M059J (cell line): ENCODE measurements around the gene CD2. TPM values are rescaled to one million over a fixed set of nuclear protein-coding genes. Genes with fewer than 3 reads are reported as not detected.
A peak's percentile ranks its signal among the peaks of the same experiment; 100 is the strongest.
"Not testable (repeated sequence)": the region's sequence is repeated elsewhere in the genome, so short reads cannot be mapped to it uniquely, and the experiment has no call there.

Experiments
- DNase-seq: peaks from one replicate; pipeline ENCODE4 v3.0.0-alpha.2; 2012; ENCODE audit warnings: low read depth
- total RNA-seq: library from RNA; depleted of rRNA; stranded (reverse); fragments of >200 nt; shearing (Covaris generic); gene quantifications from 2 replicates; pipeline ENCODE4 v1.2.3, GENCODE V29; 2014

The CD2 gene
- total RNA-seq, 1 experiment from 2014 or later = not detected

DNA sequence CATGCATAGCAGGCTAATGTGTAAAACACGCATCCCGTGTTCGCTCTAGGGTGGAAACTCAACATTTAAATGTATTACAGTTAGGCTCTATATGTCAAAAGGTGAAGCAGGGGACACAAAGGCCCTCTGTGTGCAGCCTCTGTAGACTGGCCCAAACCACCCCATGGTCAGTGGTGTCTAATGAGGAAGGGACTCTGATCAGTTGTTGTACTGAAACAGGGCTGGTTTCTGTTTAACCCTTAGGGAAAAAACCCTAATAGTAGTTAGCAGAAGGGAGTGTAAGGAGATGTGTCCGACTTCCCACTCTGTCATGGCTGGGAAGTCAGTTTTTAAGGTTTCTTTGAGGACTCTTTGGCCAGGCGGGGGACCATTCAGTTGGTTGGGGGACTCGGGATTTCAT, 21.5 kb upstream of the CD2 start:
- no peak for DNase-seq

- no peak for DNase-seq
These were observed 20.5 kb upstream of the CD2 start for GRCh38 chr1:116733476-116734365.

- no peak for DNase-seq
These were observed 19.0 kb upstream of the CD2 start for GRCh38 chr1:116735246-116735645.

- peak; percentile 62 for DNase-seq
These were observed 17.0 kb upstream of the CD2 start for GRCh38 chr1:116737020-116737854.

DNA sequence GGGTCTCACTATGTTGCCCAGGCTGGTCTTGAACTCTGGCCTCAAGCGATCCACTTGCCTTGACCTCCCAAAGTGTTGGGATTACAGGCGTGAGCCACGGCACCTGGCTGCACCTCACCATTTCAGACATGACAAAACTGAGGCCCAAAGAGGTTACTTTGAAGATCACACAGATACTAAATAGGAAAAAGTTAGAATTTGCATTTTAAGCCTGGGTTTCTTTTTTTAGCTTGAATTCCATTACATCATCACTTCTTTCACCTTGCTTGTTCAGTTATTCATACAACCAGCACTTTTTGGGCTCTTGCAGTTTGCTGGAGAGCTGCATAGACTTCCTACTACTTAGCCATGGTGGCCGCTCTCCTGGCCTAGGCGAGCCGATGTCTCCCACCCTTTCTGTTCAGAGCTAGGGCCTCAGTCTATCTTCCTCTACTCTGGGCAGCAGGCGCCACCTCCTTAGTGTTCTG, 16.3 kb upstream of the CD2 start:
- no peak for DNase-seq

DNA sequence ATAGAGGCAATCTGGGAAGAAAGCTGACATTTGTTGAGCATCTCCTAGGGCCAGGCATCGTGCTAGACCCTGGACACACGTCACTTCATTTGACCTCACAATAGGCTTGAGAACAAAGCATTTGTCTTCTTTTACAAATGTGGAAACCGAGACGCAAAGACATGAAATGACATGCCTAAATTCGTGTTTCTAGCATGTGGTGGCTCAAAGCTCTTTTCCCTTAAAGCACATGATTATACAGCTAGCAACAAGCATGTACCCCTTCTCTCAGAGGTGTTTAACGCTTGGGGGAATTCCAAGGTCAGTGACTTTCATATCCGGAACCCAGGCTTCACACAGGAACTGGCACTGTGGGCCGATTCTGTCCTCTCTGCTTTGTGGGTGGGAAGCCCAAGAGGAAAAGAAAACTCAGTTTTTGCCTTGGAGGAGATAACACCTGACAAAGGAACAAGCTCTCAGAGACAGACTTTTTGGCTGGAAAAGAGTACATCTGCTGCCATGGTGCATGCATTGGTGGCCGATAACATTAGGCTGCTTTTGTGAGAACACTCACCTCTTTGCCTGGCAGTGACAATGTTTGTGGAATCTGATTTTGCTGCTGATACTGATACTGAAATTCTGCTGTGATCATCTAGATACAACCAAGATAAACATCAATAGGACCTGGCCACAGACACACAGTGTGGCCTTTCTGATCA, 15.4 kb upstream of the CD2 start:
- no peak for DNase-seq

DNA sequence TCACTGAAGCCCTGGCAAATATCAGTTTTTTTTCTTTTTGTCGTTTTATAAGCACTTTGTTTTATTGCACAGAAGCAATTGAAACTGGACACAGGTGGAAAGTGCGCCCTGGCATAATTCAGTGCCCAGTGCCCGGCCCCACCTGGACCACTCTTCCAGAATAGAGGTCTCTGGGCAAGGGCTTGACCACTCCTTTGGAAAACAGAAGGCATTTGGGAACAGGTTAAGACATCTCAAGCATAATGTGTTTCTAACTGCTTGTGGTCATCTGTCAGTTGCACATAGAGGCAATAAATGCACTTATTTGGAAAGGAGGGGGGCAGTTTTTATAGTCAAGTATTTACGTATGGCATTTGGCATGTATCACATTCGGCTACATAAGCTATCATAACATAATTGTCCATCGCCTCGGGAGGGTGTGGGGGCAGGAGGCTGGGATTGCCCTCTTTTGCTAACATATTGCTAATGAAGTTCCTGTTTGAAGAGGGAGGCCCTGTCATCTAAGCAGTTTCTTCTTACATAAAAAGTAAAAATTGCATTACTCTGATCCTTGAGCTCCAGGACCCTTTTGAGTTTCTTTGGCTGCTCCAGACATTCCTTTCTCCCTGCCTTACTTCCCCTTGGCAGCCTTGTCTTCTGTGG, 14.7 kb upstream of the CD2 start:
- DNase-seq = no peak

GRCh38 chr1:116740296-116740695, 13.9 kb upstream of the CD2 start:
- no peak for DNase-seq

DNA sequence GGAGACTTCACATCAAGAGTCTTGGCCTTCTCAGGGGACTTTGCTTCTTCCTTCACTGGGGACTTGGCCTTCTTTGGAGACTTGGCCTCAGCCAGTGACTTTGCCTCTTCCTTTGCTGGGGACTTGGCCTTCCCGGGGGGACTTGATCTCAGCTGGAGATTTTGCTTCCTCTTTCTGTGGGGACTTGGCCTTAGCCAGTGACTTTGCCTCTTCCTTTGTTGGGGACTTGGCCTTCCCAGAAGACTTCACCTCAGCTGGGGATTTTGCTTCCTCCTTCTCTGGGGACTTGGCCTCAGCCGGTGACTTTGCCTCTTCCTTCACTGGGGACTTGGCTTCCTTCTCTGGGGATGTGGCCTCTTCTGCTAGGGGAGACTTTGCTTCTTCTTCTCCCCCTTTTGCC, 13.5 kb upstream of the CD2 start:
- DNase-seq = no peak

DNA sequence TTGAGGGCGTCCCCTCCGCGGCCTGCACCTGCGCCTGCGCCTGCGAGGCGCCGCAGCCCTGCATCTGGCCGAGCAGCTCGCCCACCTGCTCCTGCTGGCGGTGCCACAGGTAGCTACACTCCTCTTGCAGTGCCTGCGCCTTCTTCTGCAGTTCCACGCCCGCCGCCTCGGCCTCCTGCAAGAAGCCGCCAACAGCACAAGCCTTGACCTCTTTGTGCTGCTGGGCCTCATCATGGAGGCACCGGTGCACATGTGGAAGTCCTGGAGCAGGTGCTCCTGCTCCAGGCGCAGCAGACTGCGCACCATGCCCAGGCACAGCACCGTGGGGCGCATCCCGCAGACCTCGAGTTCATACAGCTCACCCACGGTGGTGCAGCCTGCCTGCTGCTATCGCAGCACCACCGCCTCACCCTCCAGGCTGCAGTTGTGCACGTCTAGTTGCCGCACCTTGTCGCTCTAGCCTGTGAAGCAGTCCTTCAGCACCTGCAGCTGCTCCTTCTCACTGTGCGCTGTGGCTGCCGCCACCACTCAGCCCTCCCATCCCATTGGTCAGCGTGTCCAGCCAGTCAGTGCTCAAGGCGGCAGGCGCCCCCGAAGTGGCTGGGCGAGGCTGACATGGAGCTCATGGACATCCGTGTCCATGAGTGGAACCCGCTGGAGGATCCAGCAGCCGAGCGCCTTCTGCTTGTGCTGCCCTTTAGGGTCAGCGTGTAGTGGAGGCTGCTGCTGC, 12.2 kb upstream of the CD2 start:
- no peak for DNase-seq

DNA sequence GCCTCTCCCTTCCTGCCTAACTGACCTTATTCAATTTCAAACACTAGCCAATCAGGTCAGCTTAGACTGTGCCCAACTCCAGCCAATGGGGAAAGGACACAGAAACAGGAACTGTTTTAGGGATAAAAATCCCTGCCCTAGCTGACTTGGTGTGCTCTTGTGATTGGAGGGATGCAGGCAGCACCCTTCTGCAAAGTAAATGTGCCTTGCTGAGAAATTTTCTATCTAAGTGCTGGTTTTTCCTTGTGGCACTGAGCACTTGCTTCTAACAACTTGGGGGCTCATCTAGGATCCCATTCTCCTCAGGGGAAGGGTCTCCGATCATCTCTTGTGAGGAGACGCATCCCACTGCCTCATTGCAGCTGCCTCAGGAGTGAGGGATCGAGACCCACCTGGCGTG, 10.7 kb upstream of the CD2 start:
- no peak for DNase-seq

GRCh38 chr1:116748272-116748671, 6.0 kb upstream of the CD2 start:
- DNase-seq = no peak

GRCh38 chr1:116751146-116751545, 3.1 kb upstream of the CD2 start:
- DNase-seq = no peak

- DNase-seq = no peak
These were observed 2.6 kb upstream of the CD2 start for GRCh38 chr1:116751621-116752020.

GRCh38 chr1:116753312-116753711, 918 bp upstream of the CD2 start:
- DNase-seq = no peak

GRCh38 chr1:116755066-116755465, 836 bp downstream of the CD2 start:
- DNase-seq = no peak

GRCh38 chr1:116755681-116756080, 1.5 kb downstream of the CD2 start:
- DNase-seq = no peak

- not testable (repeated sequence) for DNase-seq
These were observed 1.9 kb downstream of the CD2 start for GRCh38 chr1:116756092-116756491.

DNA sequence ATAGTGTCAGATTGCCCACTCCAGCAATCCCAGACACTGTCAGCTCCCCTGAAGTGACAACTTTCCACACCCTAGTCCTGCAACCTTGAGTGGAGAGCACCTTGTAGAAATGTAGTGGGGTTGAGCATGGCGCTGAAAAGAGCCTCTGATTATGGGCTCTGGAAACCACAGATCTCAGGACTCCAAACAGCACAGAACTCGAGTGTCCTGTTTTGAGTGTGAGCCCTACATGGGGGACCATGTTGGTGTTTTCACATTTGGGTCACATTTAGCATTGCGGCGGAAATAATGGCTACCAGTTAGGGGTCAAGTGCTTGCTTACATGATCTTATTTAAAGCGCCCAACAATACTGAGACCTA, 4.2 kb downstream of the CD2 start:
- DNase-seq = not testable (repeated sequence)

GRCh38 chr1:116759636-116760035, 5.4 kb downstream of the CD2 start:
- DNase-seq = no peak

- DNase-seq = no peak
These were observed 6.3 kb downstream of the CD2 start for GRCh38 chr1:116760487-116760886.
